NCI-H345 (cell line): ENCODE data around the gene COL11A1.

ENCODE experiments used
- DNase-seq: peaks from one replicate; lab custom pipeline; 2025; lab: John Stamatoyannopoulos, UW

Gene COL11A1

GRCh38 chr1:102901996-102902395 lies 206.3 kb downstream of the COL11A1 start:
- DNase-seq = no peak

DNA sequence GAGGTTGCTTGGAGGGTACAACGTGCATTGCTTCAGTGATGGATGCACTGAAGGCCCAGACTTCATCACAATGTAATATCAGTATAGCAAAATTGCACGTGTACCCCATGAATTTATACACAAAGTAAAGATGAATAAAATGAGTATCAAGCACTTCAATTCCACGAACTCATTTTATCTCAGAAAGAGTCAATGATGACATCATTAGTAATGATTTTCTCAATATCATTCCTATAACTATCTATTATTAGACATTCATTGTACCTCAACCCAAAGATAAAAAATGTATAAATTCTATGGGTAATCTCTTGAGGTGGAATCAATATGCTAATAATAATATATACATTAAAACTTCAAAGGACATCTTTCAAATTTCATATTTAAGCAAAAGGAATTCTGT lies 208.4 kb downstream of the COL11A1 start:
- DNase-seq = no peak

GRCh38 chr1:102897557-102897956 lies 210.8 kb downstream of the COL11A1 start:
- DNase-seq = no peak

DNA sequence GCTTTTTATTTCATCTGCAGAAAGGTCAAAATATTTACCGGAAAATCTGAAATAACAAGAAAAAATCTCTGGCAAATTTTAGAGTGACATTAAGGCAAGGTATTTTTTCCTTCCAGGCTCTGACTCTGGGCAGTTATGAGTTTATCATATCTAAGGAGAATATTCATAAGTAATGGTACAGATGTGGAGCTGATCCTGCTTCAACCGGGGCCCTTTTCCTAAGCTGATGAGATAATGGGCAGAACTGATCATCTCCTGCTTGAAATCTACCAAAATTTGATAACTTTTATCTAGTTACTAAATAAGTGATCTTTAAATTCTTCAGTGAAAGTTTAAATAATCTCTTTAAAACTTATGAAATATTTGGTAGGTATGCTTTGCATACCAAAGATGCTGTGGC lies 211.6 kb downstream of the COL11A1 start:
- DNase-seq = no peak

DNA sequence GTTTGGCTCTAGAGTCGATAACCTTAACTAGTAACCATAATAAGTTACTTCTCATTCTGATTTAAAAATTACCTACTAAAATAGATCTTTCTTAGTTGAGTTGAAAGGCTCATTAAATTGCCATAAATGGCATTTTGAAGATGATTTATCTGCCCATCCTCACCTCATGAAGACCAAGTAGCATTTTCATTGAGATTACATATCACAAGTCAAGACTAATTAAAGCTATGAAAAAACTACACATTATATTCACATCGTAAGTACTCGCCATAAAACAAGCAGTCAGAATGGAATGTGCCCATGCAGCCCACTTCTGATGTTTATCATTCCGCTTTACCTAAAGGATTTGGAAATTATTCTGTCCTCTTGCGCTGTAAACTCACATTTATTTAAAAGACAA lies 212.0 kb downstream of the COL11A1 start:
- no peak for DNase-seq

DNA sequence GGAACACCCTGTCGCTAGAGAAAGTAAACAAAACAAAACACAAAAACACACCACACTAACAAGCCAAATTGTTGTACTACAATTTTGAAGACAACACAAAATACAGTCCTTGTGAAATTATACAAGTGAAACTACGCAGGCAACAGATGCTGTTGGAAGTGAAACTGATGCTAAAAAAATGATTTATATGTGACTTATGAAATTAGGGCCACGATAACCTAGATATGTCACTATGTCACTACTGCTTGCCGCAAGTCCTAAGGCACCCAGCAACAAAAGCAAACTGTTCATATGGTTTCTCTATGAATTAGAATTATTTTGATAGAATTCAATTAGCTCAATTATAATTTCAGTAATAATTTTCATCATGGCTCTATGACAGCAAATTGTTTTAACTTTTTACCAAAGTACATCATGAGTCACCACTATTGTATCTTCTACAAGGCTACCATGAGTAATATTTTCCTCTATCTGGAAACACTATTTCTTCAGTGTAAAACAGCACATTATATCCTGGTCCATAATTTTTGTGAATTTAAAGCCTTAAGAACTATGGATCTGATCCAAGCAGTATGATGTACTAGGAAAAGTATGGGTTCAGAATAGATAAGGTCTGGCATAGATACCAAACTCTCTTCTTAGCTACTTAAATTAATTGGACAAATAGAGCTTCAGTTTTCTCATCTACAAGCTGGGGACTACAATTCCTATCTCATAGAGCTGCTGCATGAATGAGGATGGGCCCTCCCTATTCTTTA lies 216.3 kb downstream of the COL11A1 start:
- DNase-seq = no peak

DNA sequence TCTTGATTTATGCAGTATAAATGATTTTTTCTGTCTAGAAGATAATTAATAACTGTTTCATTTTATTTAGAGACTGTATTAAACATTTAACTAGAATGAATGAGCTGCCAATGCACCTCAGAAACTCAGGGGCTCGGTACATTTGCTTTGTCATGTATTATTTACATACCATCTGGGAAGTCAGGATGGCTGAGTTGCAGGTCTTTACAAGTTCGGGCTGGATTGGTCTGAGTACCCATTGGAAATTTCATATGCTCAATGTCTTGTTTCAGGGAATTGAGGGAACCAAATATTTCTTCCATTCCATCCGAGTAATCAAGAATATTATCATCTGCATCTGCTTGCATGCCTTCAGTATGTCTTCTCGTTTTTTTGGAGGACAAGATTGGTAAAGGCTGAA lies 221.7 kb downstream of the COL11A1 start:
- no peak for DNase-seq

GRCh38 chr1:102884238-102884637 lies 224.1 kb downstream of the COL11A1 start:
- no peak for DNase-seq

DNA sequence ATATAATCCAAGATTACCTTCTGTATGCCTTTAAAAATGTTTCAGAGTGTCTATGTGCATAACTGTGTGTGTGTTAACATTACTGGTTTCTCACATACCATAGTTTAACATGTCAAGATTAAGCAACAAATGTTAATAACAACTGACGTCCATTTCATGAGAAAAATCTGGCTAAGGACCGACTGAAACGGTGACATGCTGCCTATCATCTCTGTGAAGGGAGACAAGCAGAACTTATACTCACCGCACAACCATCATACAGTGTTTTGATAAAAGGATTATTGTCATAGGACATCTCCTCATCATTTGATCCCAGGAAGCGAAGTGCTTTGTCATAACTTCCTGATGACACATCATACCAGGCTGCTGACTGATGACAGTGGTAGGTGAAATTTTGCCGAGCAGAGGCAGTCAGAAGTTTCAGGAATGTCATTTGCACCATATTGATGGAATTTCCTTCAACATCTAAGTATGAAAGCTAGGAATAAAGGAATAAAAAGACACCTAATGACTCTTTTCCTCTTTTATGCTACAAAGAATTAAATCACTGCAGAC lies 228.8 kb downstream of the COL11A1 start:
- no peak for DNase-seq

- peak; percentile 2 for DNase-seq
These were observed 232.6 kb downstream of the COL11A1 start for GRCh38 chr1:102875756-102876155.

DNA sequence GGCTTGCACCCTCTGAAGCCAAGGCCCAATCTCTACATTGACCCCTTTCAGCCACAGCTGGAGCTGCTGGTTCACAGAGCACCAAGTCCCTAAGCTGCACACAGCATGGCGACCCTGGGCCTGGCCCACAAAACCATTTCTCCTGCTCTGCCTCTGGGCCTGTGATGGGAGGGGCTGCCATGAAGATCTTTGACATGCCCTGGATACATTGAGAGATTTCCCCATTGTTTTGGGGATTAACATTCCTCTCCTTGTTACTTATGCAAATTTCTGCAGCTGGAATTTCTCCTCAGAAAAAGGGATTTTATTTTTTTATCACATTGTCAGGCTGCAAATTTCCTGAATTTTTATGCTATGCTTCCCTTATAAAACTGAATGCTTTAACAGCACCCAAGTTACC lies 235.8 kb downstream of the COL11A1 start:
- DNase-seq = no peak

GRCh38 chr1:102872097-102872496 lies 236.2 kb downstream of the COL11A1 start:
- no peak for DNase-seq

- DNase-seq = no peak
These were observed 244.6 kb downstream of the COL11A1 start for GRCh38 chr1:102863704-102864103.

GRCh38 chr1:102861247-102861646 lies 247.1 kb downstream of the COL11A1 start:
- DNase-seq = no peak

DNA sequence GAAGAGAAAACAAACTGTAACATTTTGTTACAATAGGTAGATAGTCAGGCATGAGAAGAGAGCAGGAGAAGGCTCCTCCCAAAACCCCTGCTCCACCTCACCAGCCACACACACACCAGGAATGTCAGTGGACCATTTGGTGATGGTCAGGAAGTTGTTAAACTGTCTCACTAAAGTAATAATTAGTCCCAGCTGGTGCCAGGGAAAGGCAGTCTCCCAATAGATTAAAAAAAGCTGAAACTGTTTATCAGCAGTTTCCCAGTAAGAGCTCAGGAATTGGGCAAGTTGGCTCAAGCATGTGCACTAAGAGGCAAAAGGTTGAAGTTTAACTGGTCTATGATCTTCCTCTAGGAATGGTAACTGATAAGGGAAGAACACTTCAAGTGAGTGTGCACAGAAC lies 249.6 kb downstream of the COL11A1 start:
- DNase-seq = no peak

DNA sequence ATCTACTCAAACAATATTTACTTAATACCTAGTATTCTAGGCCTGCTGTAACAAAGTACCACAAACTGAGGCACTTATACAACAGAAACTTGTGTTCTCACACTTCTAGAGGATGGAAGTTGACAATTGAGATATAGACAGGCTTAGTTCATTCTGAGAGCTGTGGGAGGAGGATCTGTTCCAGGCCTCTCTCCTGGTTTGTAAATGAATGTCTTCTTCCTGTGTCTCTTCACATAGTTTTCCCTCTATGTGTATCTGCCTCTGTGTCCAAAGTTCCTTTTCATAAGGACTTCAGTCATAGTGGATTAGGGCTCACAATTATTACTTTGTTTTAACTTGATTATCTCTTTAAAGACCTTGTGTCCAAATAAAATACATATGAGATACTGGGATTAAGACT lies 251.1 kb downstream of the COL11A1 start:
- no peak for DNase-seq

DNA sequence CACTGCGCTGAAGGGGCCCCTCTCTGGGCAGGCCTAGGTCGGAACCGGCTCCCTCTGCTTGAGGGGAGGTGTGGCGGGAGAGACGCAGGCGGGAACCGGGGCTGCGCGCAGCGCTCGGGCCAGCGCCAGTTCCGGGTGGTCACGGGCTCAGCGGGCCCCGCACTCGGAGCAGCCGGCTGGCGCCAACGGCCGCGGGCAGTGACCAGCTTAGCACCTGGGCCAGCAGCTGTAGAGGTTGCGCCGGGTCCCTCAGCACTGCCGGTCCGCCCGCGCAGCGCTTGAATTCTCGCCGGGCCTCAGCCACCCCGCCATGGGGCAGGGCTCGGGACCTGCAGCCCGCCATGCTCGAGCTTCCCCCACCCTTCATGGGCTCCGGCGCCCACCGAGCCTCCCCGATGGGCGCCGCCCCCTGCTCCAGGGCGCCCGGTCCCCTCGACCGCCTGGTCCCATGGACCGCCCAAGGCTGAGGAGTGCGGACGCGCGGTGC lies 254.6 kb downstream of the COL11A1 start:
- no peak for DNase-seq

DNA sequence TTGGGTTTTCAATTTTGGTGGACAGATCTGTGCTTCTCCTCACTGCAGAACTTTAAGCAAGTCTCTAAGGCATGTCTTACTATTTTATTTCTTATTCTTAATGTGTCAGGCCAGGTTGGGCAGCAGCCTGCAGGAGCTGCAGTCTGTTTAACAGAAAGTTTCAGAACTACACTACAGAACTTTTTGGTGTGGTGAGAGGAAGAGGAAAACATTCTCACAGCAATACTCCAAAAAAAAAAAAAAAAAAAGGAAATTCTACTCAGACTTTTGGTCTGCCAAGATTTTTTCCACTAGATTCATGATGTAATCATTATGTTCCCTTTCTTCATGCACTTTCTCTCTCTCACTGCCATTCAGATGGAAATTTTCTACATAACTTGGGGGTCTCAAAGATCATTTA lies 255.2 kb downstream of the COL11A1 start:
- no peak for DNase-seq

DNA sequence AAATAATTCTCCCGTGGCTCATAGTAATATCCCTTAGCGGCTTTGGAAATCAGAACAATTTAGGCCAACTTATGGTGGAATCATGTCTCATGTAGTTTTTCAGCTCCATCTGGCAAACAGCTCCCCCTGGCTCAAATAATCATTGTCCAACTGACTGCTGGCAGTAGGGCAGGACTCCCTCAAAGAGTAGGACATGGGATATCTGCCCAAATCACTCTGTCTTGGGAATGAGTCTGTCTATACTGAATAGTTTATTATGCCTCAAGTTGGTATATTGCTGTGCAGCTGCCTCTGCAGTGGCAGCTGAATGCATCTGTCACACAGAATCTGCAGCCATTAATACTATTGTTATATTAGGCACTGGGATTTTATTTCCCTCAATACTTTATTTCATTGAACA lies 255.7 kb downstream of the COL11A1 start:
- no peak for DNase-seq

GRCh38 chr1:102851616-102852015 lies 256.7 kb downstream of the COL11A1 start:
- no peak for DNase-seq

GRCh38 chr1:102842606-102843005 lies 265.7 kb downstream of the COL11A1 start:
- DNase-seq = no peak

GRCh38 chr1:102840741-102841140 lies 267.6 kb downstream of the COL11A1 start:
- DNase-seq = no peak

- no peak for DNase-seq
These were observed 270.3 kb downstream of the COL11A1 start for GRCh38 chr1:102838016-102838415.

DNA sequence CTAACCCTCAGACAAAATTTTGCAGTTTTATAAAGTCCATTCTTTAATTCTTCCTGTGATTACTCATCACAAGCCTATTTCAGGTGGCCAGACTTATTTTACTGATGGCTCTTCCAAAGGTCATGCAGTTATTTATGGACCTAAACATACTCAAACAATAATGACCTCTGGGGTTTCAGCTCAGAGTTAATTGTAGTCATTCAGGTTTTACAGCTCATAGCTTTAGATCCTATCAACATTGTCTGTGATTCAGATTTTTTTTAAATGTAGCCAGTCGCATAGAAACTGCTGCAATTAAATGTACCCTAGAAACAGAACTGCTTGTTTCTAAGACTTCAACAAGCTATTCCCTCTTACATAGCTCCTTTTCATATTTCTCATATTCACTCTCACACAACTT lies 270.8 kb downstream of the COL11A1 start:
- no peak for DNase-seq
